PC-3 (cell line): ENCODE data around the gene HSD17B11. TPM values are rescaled to one million over a fixed set of nuclear protein-coding genes. Genes with fewer than 3 reads are reported as not detected.

Experiments used
- ATAC-seq: fragments of 200-7000 bp; cut with Tn5 transposase; 2 replicates; pipeline ENCODE4 v1.9.1; 2020; ENCODE audit warnings: mild to moderate bottlenecking, moderate library complexity
- BruUV-seq: library from RNA; stranded (reverse); fragments of 400-500 nt; replicated peaks from 2 replicates; lab custom pipeline; 2021; lab: Mats Ljungman, UMichigan
- CTCF ChIA-PET: fragments of 300-600 bp; sonication (Branson Sonifier 250); formaldehyde crosslinking; loops from one replicate; lab custom pipeline; 2022; ENCODE audit warnings: antibody characterized with exemption; lab: Charles Lee
- POLR2A ChIA-PET: fragments of 300-600 bp; sonication (Branson Sonifier 250); formaldehyde crosslinking; loops from one replicate; lab custom pipeline; 2022; ENCODE audit warnings: antibody characterized with exemption; ENCODE audit not compliant: unreplicated experiment; lab: Charles Lee
- DNase-seq: peaks from one replicate; pipeline ENCODE4 v3.0.0-alpha.2; 2015
- H2AFZ ChIP-seq: fragments of 300-600 bp; sonication (generic); 2 replicates; pipeline ENCODE4 v1.6.0; 2016; ENCODE audit warnings: antibody characterized with exemption, low read length
- H3F3A ChIP-seq: fragments of 300-600 bp; sonication (generic); one replicate; pipeline ENCODE4 v1.6.0; 2017; ENCODE audit warnings: antibody characterized with exemption, low read length, control low read depth, mild to moderate bottlenecking; ENCODE audit not compliant: unreplicated experiment
- H3K27ac ChIP-seq: fragments of 300-600 bp; sonication (generic); 2 replicates; pipeline ENCODE4 v1.5.1; 2016; ENCODE audit warnings: mild to moderate bottlenecking, low read length
- H3K27me3 ChIP-seq: fragments of 300-600 bp; sonication (generic); 2 replicates; pipeline ENCODE4 v1.6.1; 2016; ENCODE audit warnings: low read length, mixed read lengths
- H3K36me3 ChIP-seq: fragments of 300-600 bp; sonication (generic); 2 replicates; pipeline ENCODE4 v1.6.1; 2016; ENCODE audit warnings: low read depth, mixed run types, low read length, mixed read lengths
- H3K4me1 ChIP-seq: fragments of 300-600 bp; sonication (generic); 2 replicates; pipeline ENCODE4 v1.5.1; 2016; ENCODE audit warnings: low read length; ENCODE audit not compliant: insufficient read depth
- H3K4me2 ChIP-seq: fragments of 300-600 bp; sonication (generic); 2 replicates; pipeline ENCODE4 v1.6.0; 2016; ENCODE audit warnings: low read length
- H3K4me3 ChIP-seq: fragments of 300-600 bp; sonication (generic); 2 replicates; pipeline ENCODE4 v1.5.1; 2016; ENCODE audit warnings: mild to moderate bottlenecking, low read length, mixed read lengths
- H3K79me2 ChIP-seq: fragments of 300-600 bp; sonication (generic); 2 replicates; pipeline ENCODE4 v1.6.1; 2017; ENCODE audit warnings: low read length, mixed read lengths
- H3K9ac ChIP-seq: fragments of 300-600 bp; sonication (generic); 2 replicates; pipeline ENCODE4 v1.6.0; 2016; ENCODE audit warnings: mild to moderate bottlenecking, low read length
- H3K9me2 ChIP-seq: fragments of 300-600 bp; sonication (generic); replicated peaks from 2 replicates; pipeline ENCODE4 v1.6.1; 2016; ENCODE audit warnings: mixed run types, low read length, mixed read lengths
- H3K9me3 ChIP-seq: fragments of 300-600 bp; sonication (generic); 2 replicates; pipeline ENCODE4 v1.6.1; 2016; ENCODE audit warnings: low read length, mixed read lengths
- H4K20me1 ChIP-seq: fragments of 300-600 bp; sonication (generic); 2 replicates; pipeline ENCODE4 v1.6.1; 2016; ENCODE audit warnings: low read length, mixed read lengths
- CTCF ChIP-seq: fragments of 300-600 bp; sonication (generic); conservative IDR thresholded peaks from 2 replicates; pipeline ENCODE4 v1.5.1; 2017; ENCODE audit warnings: antibody characterized with exemption, low read depth, mild to moderate bottlenecking, low read length
- EZH2 ChIP-seq: fragments of 300-600 bp; sonication (generic); IDR thresholded peaks from one replicate; pipeline ENCODE4 v1.6.1; 2017; ENCODE audit warnings: antibody characterized with exemption, mild to moderate bottlenecking, low read length; ENCODE audit not compliant: unreplicated experiment
- EZH2phosphoT487 ChIP-seq: fragments of 300-600 bp; sonication (generic); IDR thresholded peaks from 2 replicates; pipeline ENCODE4 v1.6.1; 2018; ENCODE audit warnings: mild to moderate bottlenecking, antibody characterized with exemption, low read length, borderline replicate concordance
- intact Hi-C: fragments of 100-400 bp; cut with micrococcal nuclease; formaldehyde crosslinking; loops from 2 replicates; pipeline ENCODE4 v1.9.0; 2023
- total RNA-seq: library from RNA; depleted of rRNA; stranded (reverse); fragments of >200 nt; gene quantifications from 2 replicates; pipeline ENCODE4 v1.2.3, GENCODE V29; 2014

The HSD17B11 gene
- total RNA-seq, 1 experiment from 2014 or later: 4.7 TPM

- no peaks in the 10 kb centered on the region for H4K20me1 ChIP-seq
- POLR2A ChIA-PET: interaction anchor here (0.6 kb wide), 1 partner anchor 829 kb away, joined by 10 read pairs; no protein-coding TSS in a partner anchor
Measured at GRCh38 chr4:87375719-87376291, 15.2 kb downstream of the HSD17B11 start.

DNA sequence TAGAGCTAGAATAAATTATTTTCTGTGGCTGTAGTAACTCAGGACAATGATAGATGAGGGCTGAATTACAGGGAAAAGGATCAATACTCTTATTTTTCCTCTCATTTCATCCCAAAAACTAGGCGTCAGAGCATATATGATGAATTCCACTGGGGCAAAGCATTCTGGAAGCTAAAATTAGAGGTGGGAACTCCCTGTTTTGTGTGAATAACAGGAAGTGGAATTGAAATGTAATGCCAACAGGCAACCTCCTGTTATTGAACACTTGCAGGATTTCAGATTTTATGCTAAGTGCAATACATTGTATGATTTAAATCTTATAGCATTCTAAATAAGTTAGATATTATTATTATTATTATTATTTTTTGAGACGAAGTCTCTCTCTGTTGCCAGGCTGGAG, 20.9 kb downstream of the HSD17B11 start:
- intact Hi-C loops: no loop called here
- Histone ChIP-seq H3K4me2 (no peak overlapping the region), H3K4me3 (no peak overlapping the region), H3F3A (no peaks in the 10 kb centered on the region), H3K9ac (no peak overlapping the region), H3K4me1 (no peaks in the 10 kb centered on the region), H3K9me3 (no peaks in the 10 kb centered on the region), H3K27me3 (no peaks in the 10 kb centered on the region), H2AFZ (no peak overlapping the region), H3K79me2 (no peaks in the 10 kb centered on the region), H4K20me1 (no peaks in the 10 kb centered on the region), H3K36me3 (no peaks in the 10 kb centered on the region), H3K9me2 (no peaks in the 10 kb centered on the region), H3K27ac (no peak overlapping the region)
- no peak for ATAC-seq
- ChIA-PET POLR2A (interaction anchor here (0.7 kb wide), 1 partner anchor 10 kb away, joined by 12 read pairs; no protein-coding TSS in a partner anchor), CTCF (no interaction called here)
- no peak for TF ChIP-seq EZH2
- no peak for TF ChIP-seq EZH2phosphoT487
- no TSS peak for BruUV-seq
- DNase-seq: no peak

More at GRCh38 chr4:87375719-87376291, 15.2 kb downstream of the HSD17B11 start:
- H2AFZ ChIP-seq: no peak overlapping the region
- DNase-seq (peak; percentile 62), ATAC-seq (peak; percentile 48)
- H3K4me2 ChIP-seq: no peak overlapping the region
- H3F3A ChIP-seq: no peaks in the 10 kb centered on the region
- no peaks in the 10 kb centered on the region for H3K4me1 ChIP-seq
- CTCF ChIA-PET: interaction anchor here (0.6 to 0.9 kb wide), 3 partner anchors 45 to 85 kb away, joined by 3 read pairs; no protein-coding TSS in a partner anchor
- H3K4me3 ChIP-seq: no peak overlapping the region
- H3K79me2 ChIP-seq: no peaks in the 10 kb centered on the region
- no peaks in the 10 kb centered on the region for H3K27me3 ChIP-seq
- H3K27ac ChIP-seq: no peak overlapping the region
- no peak overlapping the region for H3K9ac ChIP-seq
- no peaks in the 10 kb centered on the region for H3K9me3 ChIP-seq
- TF ChIP-seq EZH2 (no peak), CTCF (peak; percentile 70)
- H3K36me3 ChIP-seq: no peaks in the 10 kb centered on the region
- intact Hi-C loops: loop anchor here (1.0 kb wide), 2 partner anchors 47 to 89 kb away; no protein-coding TSS in a partner anchor
- no TSS peak for BruUV-seq
- no peaks in the 10 kb centered on the region for H3K9me2 ChIP-seq

- DNase-seq (no peak), ATAC-seq (no peak)
- no TSS peak for BruUV-seq
- no peaks in the 10 kb centered on the region for H3K9me3 ChIP-seq
- no peaks in the 10 kb centered on the region for H3K4me1 ChIP-seq
- no peaks in the 10 kb centered on the region for H3F3A ChIP-seq
- no peak for TF ChIP-seq CTCF
- no peak overlapping the region for H2AFZ ChIP-seq
- intact Hi-C loops: no loop called here
- no peaks in the 10 kb centered on the region for H3K9me2 ChIP-seq
- H3K9ac ChIP-seq: no peak overlapping the region
- CTCF ChIA-PET: no interaction called here
- H3K4me3 ChIP-seq: no peak overlapping the region
- no peaks in the 10 kb centered on the region for H3K36me3 ChIP-seq
- no peaks in the 10 kb centered on the region for H3K27me3 ChIP-seq
- POLR2A ChIA-PET: no interaction called here
- no peaks in the 10 kb centered on the region for H3K79me2 ChIP-seq
- H3K27ac ChIP-seq: no peak overlapping the region
- H4K20me1 ChIP-seq: no peaks in the 10 kb centered on the region
- no peak overlapping the region for H3K4me2 ChIP-seq
Measured at GRCh38 chr4:87366521-87367162, 24.3 kb downstream of the HSD17B11 start.
